Motor neuron (in vitro differentiated cells): ENCODE results near the gene SLCO4A1. TPM values are rescaled to one million over a fixed set of nuclear protein-coding genes. Genes with fewer than 3 reads are reported as not detected.
"Not testable (repeated sequence)": the region's sequence is repeated elsewhere in the genome, so short reads cannot be mapped to it uniquely, and the experiment has no call there.

Experiments
- ATAC-seq, 8 experiments: fragments of 200-7000 bp; cut with Tn5 transposase; replicated peaks in 6 of 8; 2 replicates each; pipeline ENCODE4 v1.8.0; 2021; ENCODE audit warnings: mild to moderate bottlenecking in 8 of 8, moderate library complexity in 8 of 8
- H3K27ac ChIP-seq, 2 donors: fragments of 250-450 bp; sonication (Bioruptor Pico); 2 replicates each; pipeline ENCODE4 v1.9.0; 2021; ENCODE audit warnings: antibody characterized with exemption in 2 of 2, mild to moderate bottlenecking in 2 of 2, moderate library complexity in 1 of 2
- H3K4me1 ChIP-seq, 2 donors: fragments of 250-450 bp; sonication (Bioruptor Pico); replicated peaks in 1 of 2; 2 replicates each; pipeline ENCODE4 v1.6.1; 2021; ENCODE audit warnings: antibody characterized with exemption in 2 of 2, mild to moderate bottlenecking in 2 of 2, moderate library complexity in 1 of 2
- H3K4me3 ChIP-seq, 5 donors: fragments of 250-450 bp; sonication (Bioruptor Pico); 2 replicates each; pipeline ENCODE4 v1.9.0; 2021; ENCODE audit warnings: antibody characterized with exemption in 5 of 5, mild to moderate bottlenecking in 5 of 5, moderate library complexity in 4 of 5
- WGBS, 10 experiments: fragments of 450-650 bp; shearing (Covaris generic); methylation state at CpG; one replicate each; pipeline ENCODE4 v1.0.0; 2022; 5-methylcytosine and 5-hydroxymethylcytosine counted together
- in situ Hi-C, 9 experiments: fragments of 400-800 bp; cut with MboI; loops; one replicate each; pipeline ENCODE4 v1.15.0; 2021; ENCODE audit warnings: low sequenced_read_pairs in 9 of 9, low pct_unique_long_range_greater_than_20kb in 2 of 9; ENCODE audit not compliant: unreplicated experiment in 9 of 9
- total RNA-seq, 8 experiments: library from RNA; unstranded; fragments of 300-600 nt; gene quantifications; 2 replicates each; pipeline versions ENCODE4 v1.2.3 to v1.2.4, GENCODE V29; 2022

SLCO4A1 gene
- total RNA-seq, 8 experiments from 2014 or later, result 1.0 to 14.2 (median 3.2) TPM

DNA sequence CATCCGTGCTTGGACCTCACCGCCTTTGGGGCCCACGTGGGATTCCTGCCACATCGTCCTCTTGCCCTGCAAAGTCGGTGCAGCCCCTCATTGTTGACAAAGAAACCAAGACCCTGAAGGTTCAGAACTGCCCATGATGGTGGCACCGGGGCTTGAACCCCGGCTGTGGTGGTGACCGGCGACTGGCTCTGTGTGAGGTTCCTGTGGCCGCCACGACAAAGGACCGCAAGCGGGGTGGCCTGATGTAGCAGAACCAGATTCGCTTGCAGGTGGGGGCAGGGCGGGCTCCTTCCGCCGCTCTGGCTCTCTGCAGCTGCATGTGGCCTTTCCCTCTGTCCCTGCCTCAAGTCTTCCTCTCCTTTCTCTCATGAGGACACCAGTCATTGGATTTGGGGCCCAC lies 28.7 kb downstream of the SLCO4A1 start:
- in situ Hi-C loops, result loop anchor here in 2 of 9 experiments (25.0 kb wide), 1 partner anchor 116 kb away; the partner anchor contains the start of gene MRGBP (in 2 of the 2)
- H3K4me3 ChIP-seq, result no peak overlapping the region
- 70 to 100% (median 91%) methylated on average over 2 to 9 of the region's 17 CpGs; no CpG with 5 or more reads in 4 of the 10 experiments for WGBS, 10 experiments
- no peak overlapping the region for H3K27ac ChIP-seq
- H3K4me1 ChIP-seq, result peaks cover 20 to 24% of the 10 kb centered on the region in 2 donors
- no peak for ATAC-seq

DNA sequence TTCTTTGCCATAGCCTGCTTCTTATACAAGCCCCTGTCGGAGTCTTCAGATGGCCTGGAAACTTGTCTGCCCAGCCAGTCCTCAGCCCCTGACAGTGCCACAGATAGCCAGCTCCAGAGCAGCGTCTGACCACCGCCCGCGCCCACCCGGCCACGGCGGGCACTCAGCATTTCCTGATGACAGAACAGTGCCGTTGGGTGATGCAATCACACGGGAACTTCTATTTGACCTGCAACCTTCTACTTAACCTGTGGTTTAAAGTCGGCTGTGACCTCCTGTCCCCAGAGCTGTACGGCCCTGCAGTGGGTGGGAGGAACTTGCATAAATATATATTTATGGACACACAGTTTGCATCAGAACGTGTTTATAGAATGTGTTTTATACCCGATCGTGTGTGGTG lies 29.5 kb downstream of the SLCO4A1 start:
- no peak for ATAC-seq
- Histone ChIP-seq H3K4me1 (peaks cover 19 to 23% of the 10 kb centered on the region in 2 donors), H3K27ac (no peak overlapping the region), H3K4me3 (no peak overlapping the region)
- in situ Hi-C loops, result loop anchor here in 2 of 9 experiments (25.0 kb wide), 1 partner anchor 116 kb away; the partner anchor contains the start of gene MRGBP (in 2 of the 2)
- WGBS, 10 experiments, result 53 to 100% (median 85%) methylated on average over 1 to 7 of the region's 15 CpGs; no CpG with 5 or more reads in 3 of the 10 experiments

DNA sequence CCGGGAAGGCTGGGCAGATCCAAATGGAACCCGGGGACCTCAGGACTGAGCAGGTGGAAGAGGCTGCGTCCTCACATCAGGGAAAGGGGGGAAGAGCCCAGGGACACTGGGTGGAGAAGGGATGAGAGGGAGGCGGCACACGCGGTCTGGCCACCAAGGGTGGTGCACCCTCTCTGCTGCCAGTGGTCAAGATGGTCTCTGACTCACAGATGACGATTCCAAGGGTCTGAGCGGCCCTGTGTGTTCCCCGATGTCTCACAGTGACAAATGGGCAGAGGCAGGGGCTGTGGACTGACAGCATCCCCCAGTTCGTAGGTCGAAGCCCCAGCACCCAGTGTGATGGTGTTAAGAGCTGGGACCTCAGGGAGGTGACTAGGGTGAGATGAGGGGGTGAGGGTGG lies 32.1 kb downstream of the SLCO4A1 start:
- H3K4me3 ChIP-seq, result no peak overlapping the region
- no peak for ATAC-seq
- in situ Hi-C loops, result loop anchor here in 2 of 9 experiments (25.0 kb wide), 1 partner anchor 113 kb away; the partner anchor contains the start of gene MRGBP (in 2 of the 2)
- peaks cover 6 to 16% of the 10 kb centered on the region in 2 donors for H3K4me1 ChIP-seq
- H3K27ac ChIP-seq, result no peak overlapping the region
- 70 to 100% methylated on average over 2 of the region's 11 CpGs; no CpG with 5 or more reads in 8 of the 10 experiments for WGBS, 10 experiments

DNA sequence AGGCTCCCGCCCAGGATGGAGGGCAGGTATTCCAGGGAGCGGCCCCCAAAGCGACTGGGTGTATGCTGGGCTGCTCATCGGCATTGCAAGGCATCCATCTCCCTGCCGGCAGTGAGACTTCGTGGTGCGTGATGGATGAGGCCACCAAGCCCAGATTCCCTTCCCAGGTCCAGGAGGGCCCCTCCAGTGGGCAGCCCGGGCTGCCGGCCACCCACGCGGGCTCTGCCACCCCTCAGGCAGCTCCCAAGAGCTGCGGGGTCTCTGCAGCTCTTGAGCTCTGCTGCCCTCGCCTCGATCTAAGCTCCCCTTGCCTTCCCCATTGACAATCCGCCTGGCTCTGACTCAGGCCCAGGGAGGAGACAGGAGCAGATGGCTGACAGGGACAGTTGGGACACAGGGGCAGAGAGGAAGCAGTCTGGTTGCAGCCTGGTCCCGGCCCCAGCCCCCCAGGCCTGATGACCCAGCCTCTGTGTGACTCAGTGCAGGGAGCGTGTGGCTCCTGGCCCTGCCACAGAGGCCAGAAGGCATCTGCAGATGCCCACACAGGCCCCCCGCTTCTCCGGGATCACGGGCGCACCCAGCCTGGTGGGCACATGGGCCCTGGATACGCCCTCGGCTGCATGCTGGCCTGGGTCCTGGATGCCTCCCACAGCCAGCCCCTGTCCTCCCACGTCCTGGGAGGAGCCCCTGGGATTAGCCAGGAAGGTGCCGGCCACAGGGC lies 33.0 kb downstream of the SLCO4A1 start:
- peak; percentile 41 to 93 (median 78) for ATAC-seq
- Histone ChIP-seq H3K4me3 (no peak overlapping the region), H3K27ac (no peak overlapping the region), H3K4me1 (peaks cover 6 to 16% of the 10 kb centered on the region in 2 donors)
- in situ Hi-C loops, result loop anchor here in 3 of 9 experiments (25.0 kb wide), 1 partner anchor 112 kb away; the partner anchor contains the start of gene MRGBP (in 3 of the 3)
- WGBS, 10 experiments, result 0 to 90% (median 68%) methylated on average over 1 to 6 of the region's 25 CpGs; no CpG with 5 or more reads in 4 of the 10 experiments

DNA sequence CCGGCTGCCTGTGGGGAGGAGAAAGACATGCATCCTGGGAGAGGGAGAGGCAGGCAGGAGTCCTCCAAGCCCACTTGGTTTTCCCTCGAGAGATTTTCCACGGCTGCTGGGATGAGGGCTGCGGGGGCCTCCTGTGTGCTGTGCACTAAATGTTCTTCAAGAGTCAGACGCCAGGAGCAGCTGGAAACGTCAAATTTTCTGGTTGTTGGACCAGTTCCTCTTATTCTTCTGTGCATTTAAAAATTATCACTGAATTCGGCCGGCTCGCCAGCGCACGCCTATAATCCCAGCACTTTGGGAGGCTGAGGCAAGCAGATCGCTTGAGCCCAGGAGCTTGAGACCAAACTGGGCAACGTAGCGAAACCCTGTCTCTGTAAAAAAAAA lies 33.6 kb downstream of the SLCO4A1 start:
- Histone ChIP-seq H3K27ac (no peak overlapping the region), H3K4me3 (no peak overlapping the region), H3K4me1 (peaks cover 6 to 16% of the 10 kb centered on the region in 2 donors)
- no peak for ATAC-seq
- WGBS, 10 experiments, result 60 to 100% (median 91%) methylated on average over 1 to 12 of the region's 14 CpGs; no CpG with 5 or more reads in 5 of the 10 experiments
- in situ Hi-C loops, result loop anchor here in 3 of 9 experiments (25.0 kb wide), 1 partner anchor 111 kb away; the partner anchor contains the start of gene MRGBP (in 3 of the 3)

DNA sequence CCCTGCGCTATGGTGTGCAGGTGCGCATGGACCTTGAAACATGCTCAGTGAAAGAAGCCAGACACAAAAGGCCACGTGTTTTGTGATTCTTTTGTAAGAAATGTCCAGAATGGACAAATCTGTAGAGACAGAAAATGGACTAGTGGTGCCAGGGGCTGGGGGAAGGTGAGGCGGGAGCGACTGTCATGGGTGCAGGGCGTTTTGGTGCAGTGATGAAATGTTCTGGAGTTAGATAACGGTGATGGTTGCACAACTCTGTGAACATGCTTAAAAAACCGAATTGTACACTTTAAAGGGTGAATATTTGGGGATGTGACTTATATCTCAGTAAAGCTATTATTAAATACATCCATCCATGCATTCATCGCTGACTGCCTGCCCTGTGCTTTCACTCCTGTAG lies 34.7 kb downstream of the SLCO4A1 start:
- no peak for ATAC-seq
- H3K4me1 ChIP-seq, result peaks cover 6 to 9% of the 10 kb centered on the region in 2 donors
- WGBS, 10 experiments, result 63 to 94% (median 87%) methylated on average over 2 to 8 of the region's 9 CpGs; no CpG with 5 or more reads in 2 of the 10 experiments
- no peak overlapping the region for H3K4me3 ChIP-seq
- no peak overlapping the region for H3K27ac ChIP-seq
- in situ Hi-C loops, result loop anchor here in 3 of 9 experiments (25.0 kb wide), 1 partner anchor 110 kb away; the partner anchor contains the start of gene MRGBP (in 3 of the 3)

DNA sequence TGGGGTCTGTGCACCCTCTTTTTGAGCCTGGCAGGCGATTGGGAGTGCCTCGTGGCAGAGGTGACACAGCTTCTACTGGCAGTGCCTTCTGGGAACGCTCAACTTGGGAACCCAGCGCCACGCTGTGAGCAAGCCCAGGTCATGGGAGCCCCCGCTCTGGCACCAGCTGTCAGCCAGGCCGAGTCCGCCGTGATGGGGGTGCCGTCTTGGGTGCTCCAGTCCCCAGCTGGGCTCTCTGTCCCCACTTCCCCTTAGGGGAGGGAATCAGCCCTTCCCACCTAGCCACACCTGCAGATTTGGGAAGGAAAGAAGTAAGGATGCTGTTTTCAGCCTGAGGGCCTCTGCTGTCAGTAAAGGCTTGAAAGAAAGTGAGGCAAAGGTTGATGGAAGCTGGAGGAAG lies 35.4 kb downstream of the SLCO4A1 start:
- ATAC-seq, result no peak
- H3K4me3 ChIP-seq, result no peak overlapping the region
- in situ Hi-C loops, result loop anchor here in 3 of 9 experiments (25.0 kb wide), 1 partner anchor 110 kb away; the partner anchor contains the start of gene MRGBP (in 3 of the 3)
- H3K27ac ChIP-seq, result no peak overlapping the region
- 75 to 79% methylated on average over 4 of the region's 10 CpGs; no CpG with 5 or more reads in 8 of the 10 experiments for WGBS, 10 experiments
- H3K4me1 ChIP-seq, result peaks cover 6 to 10% of the 10 kb centered on the region in 2 donors

DNA sequence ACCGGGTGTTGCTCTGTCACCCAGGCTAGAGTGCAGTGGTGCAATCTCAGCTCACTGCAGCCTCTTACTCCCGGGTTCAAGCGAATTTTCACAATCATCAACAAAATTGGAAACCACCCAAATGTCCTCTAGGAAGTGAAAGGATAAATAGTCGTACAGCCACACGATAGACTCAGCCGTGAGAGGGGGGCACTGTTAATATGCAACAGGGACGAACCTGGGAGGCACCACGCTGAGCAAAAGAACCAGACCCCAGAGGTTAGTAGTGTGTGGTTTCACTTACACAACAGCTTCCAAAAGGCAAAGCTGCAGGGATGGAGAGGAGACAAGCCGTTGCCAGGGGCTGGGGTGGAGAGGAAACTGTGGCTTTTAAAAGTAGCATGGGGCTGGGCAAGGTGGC lies 36.2 kb downstream of the SLCO4A1 start:
- WGBS, 10 experiments, result 0 to 90% (median 61%) methylated on average over 1 to 7 of the region's 9 CpGs; no CpG with 5 or more reads in 2 of the 10 experiments

DNA sequence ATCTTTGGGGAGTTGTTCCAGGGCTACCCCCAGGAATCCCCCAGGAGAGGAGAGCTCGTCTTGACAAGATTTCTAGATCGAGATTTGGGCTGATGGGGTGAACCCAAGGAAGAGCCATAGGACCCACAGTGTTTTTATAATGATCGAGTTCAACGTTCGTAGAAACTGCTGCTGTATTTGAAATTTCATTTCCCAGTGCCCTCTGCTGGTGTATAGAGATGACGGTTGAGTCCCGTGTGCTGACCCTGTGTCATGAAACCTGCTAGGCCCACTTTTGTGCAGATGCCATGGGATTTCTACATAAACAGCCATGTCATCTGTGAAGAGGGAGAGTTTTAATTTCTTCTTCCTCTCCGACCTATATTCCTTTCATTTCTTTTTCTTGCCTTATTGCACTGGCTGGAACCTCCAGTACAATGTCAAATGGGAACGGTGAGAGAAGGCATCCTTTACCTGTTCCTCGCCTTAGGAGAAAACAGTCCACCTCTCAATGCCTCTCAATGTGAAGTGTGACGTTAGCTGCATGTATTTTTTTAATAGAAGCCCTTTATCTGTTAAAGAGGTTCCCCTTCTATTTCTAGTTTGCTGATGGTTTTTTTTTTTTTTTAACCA lies 37.8 kb downstream of the SLCO4A1 start:
- WGBS, 10 experiments, result 71 to 100% (median 89%) methylated on average over 1 to 11 of the region's 11 CpGs; no CpG with 5 or more reads in 1 of the 10 experiments
- Histone ChIP-seq H3K4me3 (no peak overlapping the region), H3K27ac (no peak overlapping the region), H3K4me1 (peaks cover 18 to 22% of the 10 kb centered on the region in 2 donors)
- in situ Hi-C loops, result loop anchor here in 4 of 9 experiments (10.0 to 25.0 kb wide), 2 partner anchors 107 to 115 kb away; partner anchors contain the start of gene MRGBP (in 4 of the 4)
- ATAC-seq, result no peak

More for the DNA sequence above, 36.2 kb downstream of the SLCO4A1 start:
- in situ Hi-C loops, result loop anchor here in 3 of 9 experiments (25.0 kb wide), 1 partner anchor 109 kb away; the partner anchor contains the start of gene MRGBP (in 3 of the 3)
- Histone ChIP-seq H3K27ac (no peak overlapping the region), H3K4me1 (peaks cover 11 to 17% of the 10 kb centered on the region in 2 donors), H3K4me3 (no peak overlapping the region)
- no peak for ATAC-seq

DNA sequence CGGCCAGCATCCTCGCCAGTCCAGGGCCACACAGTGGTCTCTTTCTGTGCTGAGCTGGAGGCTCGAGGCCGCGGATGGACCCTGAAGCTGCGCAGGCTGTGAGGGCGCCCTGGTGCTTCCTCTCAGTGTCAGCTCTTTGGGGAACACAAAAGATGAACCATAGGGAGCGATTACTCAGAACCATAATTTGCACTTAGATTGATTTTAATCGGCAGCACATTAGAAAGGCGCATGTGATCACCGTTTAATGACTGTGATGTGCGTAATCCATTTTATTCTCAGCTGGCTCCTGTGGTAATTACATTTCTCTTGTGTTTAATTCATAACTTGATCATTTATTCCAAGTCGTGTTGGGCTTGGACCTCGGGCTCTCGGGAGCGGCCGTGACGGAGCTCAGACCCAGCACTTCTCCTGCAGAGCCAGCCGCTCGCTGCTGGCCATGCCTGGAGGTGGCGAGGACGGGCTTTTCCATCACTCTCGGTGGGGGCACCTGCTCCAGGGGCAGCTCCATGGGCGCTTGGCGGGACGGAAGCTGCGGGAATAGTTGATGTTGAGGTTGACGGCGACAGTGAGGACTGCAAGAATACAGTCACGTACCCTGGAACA lies 40.7 kb downstream of the SLCO4A1 start:
- in situ Hi-C loops, result loop anchor here in 4 of 9 experiments (10.0 to 25.0 kb wide), 2 partner anchors 104 to 112 kb away; partner anchors contain the start of gene MRGBP (in 4 of the 4)
- Histone ChIP-seq H3K4me3 (no peak overlapping the region), H3K27ac (peak overlapping the region; percentile 25 to 33), H3K4me1 (peaks cover 28 to 31% of the 10 kb centered on the region in 2 donors)
- peak in 6 of 8 experiments; percentile 20 to 74 (median 35) for ATAC-seq
- 50 to 71% (median 60%) methylated on average over 2 to 15 of the region's 30 CpGs; no CpG with 5 or more reads in 4 of the 10 experiments for WGBS, 10 experiments

DNA sequence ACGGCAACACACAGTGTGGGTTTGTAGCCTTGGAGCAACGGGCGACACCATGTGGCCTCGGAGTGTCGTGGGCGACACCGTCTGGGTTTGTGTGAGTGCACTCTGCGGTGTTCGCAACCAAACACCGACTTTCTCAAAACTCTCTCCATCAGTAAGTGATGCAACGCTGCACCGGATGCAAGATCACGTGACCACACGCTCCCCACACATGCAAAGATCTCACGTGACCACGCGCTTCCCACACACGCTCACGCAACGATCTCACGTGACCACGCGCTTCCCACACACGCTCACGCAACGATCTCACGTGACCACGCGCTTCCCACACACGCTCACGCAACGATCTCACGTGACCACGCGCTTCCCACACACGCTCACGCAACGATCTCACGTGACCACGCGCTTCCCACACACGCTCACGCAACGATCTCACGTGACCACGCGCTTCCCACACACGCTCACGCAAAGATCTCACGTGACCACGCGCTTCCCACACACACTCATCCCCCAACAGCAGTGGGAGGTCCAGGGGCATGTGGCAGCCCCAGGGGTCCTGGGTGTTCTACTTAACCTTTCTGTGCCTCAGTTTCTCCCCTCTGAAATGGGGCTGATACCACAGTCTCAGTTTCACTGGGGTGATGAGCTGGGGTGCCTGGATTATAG lies 41.5 kb downstream of the SLCO4A1 start:
- Histone ChIP-seq H3K4me1 (peaks cover 36 to 39% of the 10 kb centered on the region in 2 donors), H3K27ac (peak overlapping the region in 1 of 2 donors; percentile 33)
- in situ Hi-C loops, result loop anchor here in 4 of 9 experiments (10.0 to 25.0 kb wide), 2 partner anchors 104 to 111 kb away; partner anchors contain the start of gene MRGBP (in 4 of the 4)
- H3K4me3 ChIP-seq, ATAC-seq: not testable (repeated sequence)
- WGBS, 10 experiments, result 40 to 100% (median 91%) methylated on average over 2 to 25 of the region's 52 CpGs; no CpG with 5 or more reads in 3 of the 10 experiments
